DOHH2 (cell line): Measurements from ENCODE around the gene HNRNPR.

Experiments used
- H3F3A ChIP-seq: fragments of 200-600 bp; sonication (generic), shearing (Covaris generic); 2 replicates; pipeline ENCODE4 v1.6.0; 2016; ENCODE audit warnings: antibody characterized with exemption, mild to moderate bottlenecking; ENCODE audit not compliant: control insufficient read depth, insufficient read depth
- H3K27ac ChIP-seq: fragments of 200-600 bp; sonication (generic); 2 replicates; pipeline ENCODE4 v1.5.1; 2014; ENCODE audit warnings: low read depth, mild to moderate bottlenecking, low read length, moderate library complexity
- H3K27me3 ChIP-seq: fragments of 200-600 bp; sonication (generic); 2 replicates; pipeline ENCODE4 v1.6.1; 2014; ENCODE audit warnings: mild to moderate bottlenecking, low read length, mixed read lengths; ENCODE audit not compliant: control insufficient read depth
- H3K36me3 ChIP-seq: fragments of 200-600 bp; sonication (generic); 2 replicates; pipeline ENCODE4 v1.6.1; 2014; ENCODE audit warnings: mild to moderate bottlenecking, low read length, moderate library complexity, mixed read lengths; ENCODE audit not compliant: control insufficient read depth
- H3K4me1 ChIP-seq: fragments of 200-600 bp; sonication (generic); 2 replicates; pipeline ENCODE4 v1.6.1; 2014; ENCODE audit warnings: mild to moderate bottlenecking, low read length, mixed read lengths; ENCODE audit not compliant: control insufficient read depth
- H3K4me2 ChIP-seq: fragments of 200-600 bp; sonication (generic); 2 replicates; pipeline ENCODE4 v1.6.0; 2014; ENCODE audit warnings: mild to moderate bottlenecking, low read length, moderate library complexity
- H3K4me3 ChIP-seq: fragments of 200-600 bp; sonication (generic); 2 replicates; pipeline ENCODE4 v1.5.1; 2014; ENCODE audit warnings: mild to moderate bottlenecking, low read length, mixed read lengths
- H3K79me2 ChIP-seq: fragments of 200-600 bp; sonication (generic); 2 replicates; pipeline ENCODE4 v1.6.1; 2014; ENCODE audit warnings: mild to moderate bottlenecking, low read length, mixed read lengths; ENCODE audit not compliant: control insufficient read depth
- H3K9me2 ChIP-seq: fragments of 200-600 bp; sonication (generic); replicated peaks from 2 replicates; pipeline ENCODE4 v1.6.1; 2014; ENCODE audit warnings: mild to moderate bottlenecking, low read length, mixed read lengths; ENCODE audit not compliant: control insufficient read depth
- H3K9me3 ChIP-seq: fragments of 200-600 bp; sonication (generic); 2 replicates; pipeline ENCODE4 v1.6.1; 2014; ENCODE audit warnings: antibody characterized with exemption, low read length, mixed read lengths; ENCODE audit not compliant: control insufficient read depth, insufficient read depth
- H4K20me1 ChIP-seq: fragments of 200-600 bp; sonication (generic); 2 replicates; pipeline ENCODE4 v1.6.0; 2014; ENCODE audit warnings: low read depth, mild to moderate bottlenecking, antibody characterized with exemption, low read length, moderate library complexity; ENCODE audit not compliant: control insufficient read depth, insufficient read depth
- EZH2phosphoT487 ChIP-seq: fragments of 200-600 bp; sonication (generic); IDR thresholded peaks from 2 replicates; pipeline ENCODE4 v1.6.1; 2017; ENCODE audit warnings: borderline replicate concordance, mild to moderate bottlenecking, antibody characterized with exemption, low read length, moderate library complexity, mixed read lengths
- TF ChIP-seq, protein P1 (sequence below): fragments of 200-600 bp; sonication (generic); IDR thresholded peaks from one replicate; pipeline ENCODE4 v1.5.1; 2014; ENCODE audit warnings: antibody characterized with exemption, mild to moderate bottlenecking, low read depth, low read length; ENCODE audit not compliant: poor library complexity, severe bottlenecking

Gene HNRNPR

DNA sequence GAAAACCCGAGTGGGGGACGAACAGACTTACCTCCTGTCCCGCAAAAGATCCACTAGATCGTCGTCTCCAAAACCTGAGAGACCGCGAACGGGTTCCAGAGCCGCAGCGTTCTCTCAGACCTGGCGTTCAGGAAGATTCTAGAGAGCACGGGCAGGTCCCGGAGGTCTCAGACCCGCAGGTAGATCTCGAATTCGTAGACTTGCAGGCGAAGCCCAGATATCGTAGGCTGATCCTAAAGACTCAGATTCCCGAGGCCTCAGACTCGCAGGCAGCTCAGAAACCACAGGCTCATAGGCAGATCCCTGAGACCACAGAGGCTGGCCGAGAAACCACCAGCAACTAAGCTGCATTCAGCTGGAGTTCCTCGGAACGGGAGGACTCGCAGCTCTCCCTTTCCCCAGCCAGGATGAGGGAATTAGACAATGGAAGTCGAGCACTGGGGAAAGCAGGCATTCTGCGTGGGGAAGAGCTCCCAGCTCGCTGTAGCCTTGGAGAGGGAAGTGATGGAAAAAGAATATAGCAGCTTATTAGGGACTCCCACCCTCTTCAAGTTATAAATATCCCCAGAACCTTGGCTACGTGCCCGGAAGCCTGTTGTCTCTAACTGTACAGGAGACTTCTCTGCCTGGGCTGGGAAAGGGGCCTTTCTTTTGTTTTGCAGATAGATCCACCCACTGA lies 25.4 kb upstream of the HNRNPR start, which contains the start of gene ZNF436:
TSS of gene ZNF436 (minus strand) at position 502 of the 679 bp plus-strand sequence. CDS start 1,831 bp downstream, outside the sequence.
- Histone ChIP-seq H3K27ac (peak within 1 kb of the TSS; percentile 77), H4K20me1 (0 out of 2 replicates have a peak, but pooled peaks cover 3% of the 10 kb centered on the region), H3K4me1 (peaks cover 32% of the 10 kb centered on the region), H3K36me3 (peaks cover 13% of the 10 kb centered on the region), H3K4me2 (peak within 1 kb of the TSS; percentile 82), H3K27me3 (no peaks in the 10 kb centered on the region), H3K4me3 (peak within 1 kb of the TSS; percentile 85), H3K9me3 (peaks cover 3% of the 10 kb centered on the region; the same call in 1 of the 2 replicates), H3F3A (peaks cover 5% of the 10 kb centered on the region; the same call in 1 of the 2 replicates), H3K79me2 (peaks cover 26% of the 10 kb centered on the region), H3K9me2 (no peaks in the 10 kb centered on the region)
- TF ChIP-seq, protein P1, sequence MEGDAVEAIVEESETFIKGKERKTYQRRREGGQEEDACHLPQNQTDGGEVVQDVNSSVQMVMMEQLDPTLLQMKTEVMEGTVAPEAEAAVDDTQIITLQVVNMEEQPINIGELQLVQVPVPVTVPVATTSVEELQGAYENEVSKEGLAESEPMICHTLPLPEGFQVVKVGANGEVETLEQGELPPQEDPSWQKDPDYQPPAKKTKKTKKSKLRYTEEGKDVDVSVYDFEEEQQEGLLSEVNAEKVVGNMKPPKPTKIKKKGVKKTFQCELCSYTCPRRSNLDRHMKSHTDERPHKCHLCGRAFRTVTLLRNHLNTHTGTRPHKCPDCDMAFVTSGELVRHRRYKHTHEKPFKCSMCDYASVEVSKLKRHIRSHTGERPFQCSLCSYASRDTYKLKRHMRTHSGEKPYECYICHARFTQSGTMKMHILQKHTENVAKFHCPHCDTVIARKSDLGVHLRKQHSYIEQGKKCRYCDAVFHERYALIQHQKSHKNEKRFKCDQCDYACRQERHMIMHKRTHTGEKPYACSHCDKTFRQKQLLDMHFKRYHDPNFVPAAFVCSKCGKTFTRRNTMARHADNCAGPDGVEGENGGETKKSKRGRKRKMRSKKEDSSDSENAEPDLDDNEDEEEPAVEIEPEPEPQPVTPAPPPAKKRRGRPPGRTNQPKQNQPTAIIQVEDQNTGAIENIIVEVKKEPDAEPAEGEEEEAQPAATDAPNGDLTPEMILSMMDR = no peak

DNA sequence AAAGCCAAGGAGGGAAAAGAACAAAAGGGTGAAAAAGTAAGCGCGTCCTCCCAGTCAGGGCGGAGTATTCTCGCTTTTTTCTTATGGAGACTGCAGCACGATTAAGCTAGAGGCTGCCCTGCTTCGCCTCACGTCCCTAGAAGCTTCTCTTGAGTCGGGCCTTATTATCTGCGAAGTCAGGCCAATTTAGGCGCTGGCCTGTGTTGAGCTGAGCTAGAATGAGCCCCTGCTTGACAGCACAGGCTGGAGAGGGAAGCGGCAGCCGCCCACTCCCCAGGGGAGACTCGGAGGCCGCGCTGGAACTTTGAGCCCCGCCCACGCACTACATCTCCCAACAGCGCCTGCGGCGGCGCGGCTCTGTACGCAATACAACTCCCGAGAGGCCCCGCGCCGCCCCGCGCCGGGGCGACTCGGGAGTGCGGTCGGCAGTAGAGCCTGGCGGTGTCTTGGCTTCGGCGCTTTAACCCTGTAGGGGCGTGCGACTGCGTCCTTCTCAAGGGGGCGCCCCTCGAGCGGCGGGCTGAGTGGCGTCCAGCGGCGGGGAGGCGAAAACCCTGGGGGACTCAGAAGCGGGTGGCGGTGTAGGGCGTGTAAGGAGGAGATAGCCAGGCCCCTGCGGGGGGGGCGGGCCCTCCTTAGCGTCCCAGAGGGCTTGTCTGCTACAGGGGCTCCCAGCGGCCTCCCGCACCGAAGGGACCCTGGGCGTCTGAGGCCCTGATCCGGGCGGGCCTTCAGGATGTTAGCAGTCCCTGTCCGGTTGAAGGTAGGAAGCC lies 24.7 kb upstream of the HNRNPR start:
- peaks cover 20% of the 10 kb centered on the region for H3K36me3 ChIP-seq
- peaks cover 3% of the 10 kb centered on the region; the same call in 1 of the 2 replicates for H3F3A ChIP-seq
- peaks cover 26% of the 10 kb centered on the region for H3K79me2 ChIP-seq
- peaks cover 32% of the 10 kb centered on the region for H3K4me1 ChIP-seq
- H3K27ac ChIP-seq = peak overlapping the region; percentile 77
- peaks cover 8% of the 10 kb centered on the region; the same call in 1 of the 2 replicates for H3K9me3 ChIP-seq
- H3K9me2 ChIP-seq = no peaks in the 10 kb centered on the region
- peak overlapping the region; percentile 82 for H3K4me2 ChIP-seq
- H3K27me3 ChIP-seq = no peaks in the 10 kb centered on the region
- peak overlapping the region; percentile 85 for H3K4me3 ChIP-seq
- TF ChIP-seq EZH2phosphoT487 = no peak
- TF ChIP-seq, protein P1 = peak; percentile 62
- H4K20me1 ChIP-seq = 0 out of 2 replicates have a peak, but pooled peaks cover under 1% of the 10 kb centered on the region

DNA sequence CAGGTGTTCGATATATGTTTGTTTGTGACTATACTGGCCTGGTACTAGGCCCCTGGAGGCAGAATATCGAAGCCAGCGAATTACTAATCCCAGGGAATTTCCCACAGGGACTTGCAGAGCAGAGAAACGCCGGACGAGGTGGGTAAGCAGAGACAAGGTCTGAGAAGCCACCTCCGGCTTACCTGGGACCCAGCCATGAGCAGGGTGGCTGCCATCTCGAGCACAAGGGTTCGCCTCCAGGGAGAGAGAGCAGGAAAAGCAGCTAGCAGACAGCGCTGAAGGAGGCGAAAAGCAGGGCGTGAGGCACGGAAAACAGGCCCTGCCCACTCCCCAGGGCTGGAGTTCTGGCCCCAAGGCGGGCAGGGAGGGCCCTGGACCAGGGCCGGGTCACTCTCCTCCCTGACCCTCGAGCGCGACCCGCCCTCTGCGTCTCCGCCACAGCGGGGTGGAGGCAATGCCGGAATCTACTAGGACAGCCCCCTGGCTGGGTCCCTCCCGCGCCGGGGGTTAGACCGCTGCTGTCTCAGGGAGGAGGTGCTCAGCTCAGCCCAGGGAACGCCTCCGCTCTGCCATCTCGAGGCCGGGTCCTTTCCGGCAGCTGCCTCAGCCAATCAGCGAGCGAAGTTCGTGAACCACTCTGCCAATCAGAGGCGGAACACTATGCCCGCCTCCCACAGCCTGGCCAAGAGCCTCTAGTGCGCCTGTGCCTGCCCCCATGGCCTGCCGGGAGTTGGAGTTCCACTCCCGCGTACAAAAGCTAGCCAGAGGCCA lies 23.9 kb upstream of the HNRNPR start:
- peaks cover 16% of the 10 kb centered on the region for H3K9me3 ChIP-seq
- peaks cover 28% of the 10 kb centered on the region for H3K36me3 ChIP-seq
- H3K4me1 ChIP-seq = peaks cover 32% of the 10 kb centered on the region
- peak overlapping the region; percentile 77 for H3K27ac ChIP-seq
- no peaks in the 10 kb centered on the region for H4K20me1 ChIP-seq
- H3F3A ChIP-seq = no peaks in the 10 kb centered on the region
- H3K4me2 ChIP-seq = peak overlapping the region; percentile 82
- no peaks in the 10 kb centered on the region for H3K27me3 ChIP-seq
- H3K4me3 ChIP-seq = peak overlapping the region; percentile 85
- H3K9me2 ChIP-seq = no peaks in the 10 kb centered on the region
- H3K79me2 ChIP-seq = peaks cover 26% of the 10 kb centered on the region
- TF ChIP-seq, protein P1 = no peak
- no peak for TF ChIP-seq EZH2phosphoT487
